ENCODE results near the gene SPAG17.
A peak's percentile ranks its signal among the peaks of the same experiment; 100 is the strongest.

SPAG17 gene

DNA sequence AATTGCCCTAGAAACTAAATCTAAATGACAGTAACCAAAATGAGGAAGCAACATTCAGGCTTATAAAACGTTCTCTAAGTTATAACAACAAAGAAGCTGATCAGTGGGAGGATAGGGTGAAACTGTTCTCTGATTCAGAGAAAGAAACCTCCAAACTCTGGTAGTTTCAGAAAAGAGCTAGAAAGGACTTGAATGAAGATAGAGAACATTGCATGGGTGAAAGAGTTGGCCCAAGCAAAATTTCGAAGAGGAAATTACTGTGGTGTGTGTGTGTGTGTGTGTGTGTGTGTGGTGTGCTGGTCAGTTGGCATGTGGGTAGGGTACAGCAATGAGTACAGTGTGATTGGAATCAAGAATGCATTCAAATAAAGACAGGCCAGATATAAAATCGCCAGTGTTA is 16.5 kb upstream of the SPAG17 start:
- no peak overlapping the region for H3K4me3 ChIP-seq (replicated peaks in 1 of 2; ENCODE audit: low read depth in 2 of 2, low read length in 2 of 2)
- no peak for DNase-seq (ENCODE audit: low read depth in 2 of 2)
- TF ChIP-seq, protein P1, sequence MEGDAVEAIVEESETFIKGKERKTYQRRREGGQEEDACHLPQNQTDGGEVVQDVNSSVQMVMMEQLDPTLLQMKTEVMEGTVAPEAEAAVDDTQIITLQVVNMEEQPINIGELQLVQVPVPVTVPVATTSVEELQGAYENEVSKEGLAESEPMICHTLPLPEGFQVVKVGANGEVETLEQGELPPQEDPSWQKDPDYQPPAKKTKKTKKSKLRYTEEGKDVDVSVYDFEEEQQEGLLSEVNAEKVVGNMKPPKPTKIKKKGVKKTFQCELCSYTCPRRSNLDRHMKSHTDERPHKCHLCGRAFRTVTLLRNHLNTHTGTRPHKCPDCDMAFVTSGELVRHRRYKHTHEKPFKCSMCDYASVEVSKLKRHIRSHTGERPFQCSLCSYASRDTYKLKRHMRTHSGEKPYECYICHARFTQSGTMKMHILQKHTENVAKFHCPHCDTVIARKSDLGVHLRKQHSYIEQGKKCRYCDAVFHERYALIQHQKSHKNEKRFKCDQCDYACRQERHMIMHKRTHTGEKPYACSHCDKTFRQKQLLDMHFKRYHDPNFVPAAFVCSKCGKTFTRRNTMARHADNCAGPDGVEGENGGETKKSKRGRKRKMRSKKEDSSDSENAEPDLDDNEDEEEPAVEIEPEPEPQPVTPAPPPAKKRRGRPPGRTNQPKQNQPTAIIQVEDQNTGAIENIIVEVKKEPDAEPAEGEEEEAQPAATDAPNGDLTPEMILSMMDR (IDR thresholded peaks at IDR 0.05; ENCODE audit: low read depth, low read length), result no peak

DNA sequence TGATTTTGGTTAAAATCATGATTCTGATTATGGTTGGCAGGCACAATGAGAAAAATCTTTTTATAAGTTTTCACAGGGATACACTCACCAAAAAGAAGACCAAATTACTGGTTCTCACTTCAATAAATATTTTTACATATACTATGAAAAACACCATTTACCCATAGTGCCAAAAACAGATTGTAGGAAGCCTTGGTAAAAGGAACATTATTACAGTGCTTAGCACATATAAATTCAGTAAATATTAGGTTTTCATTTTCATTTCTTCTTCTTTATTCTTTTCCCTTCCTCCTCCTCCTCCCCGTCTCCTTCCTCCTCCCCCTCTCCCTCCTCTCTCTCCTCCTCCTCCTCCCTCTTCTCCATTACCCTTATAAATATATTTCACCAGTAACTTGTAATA is 15.8 kb upstream of the SPAG17 start:
- TF ChIP-seq, protein P1 (IDR thresholded peaks at IDR 0.05; ENCODE audit: low read depth, low read length), result no peak
- H3K4me3 ChIP-seq (replicated peaks in 1 of 2; ENCODE audit: low read depth in 2 of 2, low read length in 2 of 2), result no peak overlapping the region
- DNase-seq (ENCODE audit: low read depth in 2 of 2), result no peak

DNA sequence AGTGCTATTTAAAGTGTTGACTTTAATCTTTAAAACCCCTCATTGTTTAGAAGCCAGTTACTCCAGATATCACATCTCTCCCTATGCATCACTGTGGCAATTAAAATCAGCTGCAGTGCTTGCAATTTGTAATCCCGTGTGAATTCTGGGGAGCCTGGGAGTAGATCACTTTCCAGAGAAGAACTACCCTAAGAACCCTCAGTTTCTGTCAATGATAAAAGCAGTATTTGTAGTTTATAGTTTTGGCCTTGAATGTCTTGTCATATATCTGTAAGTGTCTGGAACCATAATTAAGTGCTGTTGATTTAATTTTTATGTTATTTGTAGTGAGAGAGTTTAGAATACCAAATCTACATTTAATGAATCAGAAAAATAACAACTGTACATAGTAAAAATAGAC is 5.5 kb upstream of the SPAG17 start:
- H3K4me3 ChIP-seq (replicated peaks in 1 of 2; ENCODE audit: low read depth in 2 of 2, low read length in 2 of 2), result no peak overlapping the region
- TF ChIP-seq, protein P1 (IDR thresholded peaks at IDR 0.05; ENCODE audit: low read depth, low read length), result no peak
- DNase-seq (ENCODE audit: low read depth in 2 of 2), result no peak

DNA sequence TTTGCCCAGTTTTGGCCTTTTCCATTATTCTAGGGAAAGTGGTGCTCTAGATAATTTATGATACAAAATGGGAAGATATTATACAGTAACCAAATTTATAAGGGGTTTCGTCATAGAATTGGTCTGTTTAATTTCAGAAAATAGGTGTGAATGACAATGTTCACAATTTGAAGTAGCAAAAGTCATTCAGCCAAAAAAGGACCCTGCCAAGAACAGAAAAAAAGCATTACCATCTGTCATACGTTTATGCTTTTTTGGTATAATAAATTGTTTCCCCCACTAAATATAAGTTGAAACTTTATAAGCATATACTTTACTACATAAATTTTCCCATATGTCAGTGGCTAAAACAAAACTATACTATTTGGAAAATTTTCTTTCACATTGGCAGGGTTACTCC is 4.5 kb upstream of the SPAG17 start:
- no peak overlapping the region for H3K4me3 ChIP-seq (replicated peaks in 1 of 2; ENCODE audit: low read depth in 2 of 2, low read length in 2 of 2)
- TF ChIP-seq, protein P1 (IDR thresholded peaks at IDR 0.05; ENCODE audit: low read depth, low read length), result no peak
- DNase-seq (ENCODE audit: low read depth in 2 of 2), result no peak

DNA sequence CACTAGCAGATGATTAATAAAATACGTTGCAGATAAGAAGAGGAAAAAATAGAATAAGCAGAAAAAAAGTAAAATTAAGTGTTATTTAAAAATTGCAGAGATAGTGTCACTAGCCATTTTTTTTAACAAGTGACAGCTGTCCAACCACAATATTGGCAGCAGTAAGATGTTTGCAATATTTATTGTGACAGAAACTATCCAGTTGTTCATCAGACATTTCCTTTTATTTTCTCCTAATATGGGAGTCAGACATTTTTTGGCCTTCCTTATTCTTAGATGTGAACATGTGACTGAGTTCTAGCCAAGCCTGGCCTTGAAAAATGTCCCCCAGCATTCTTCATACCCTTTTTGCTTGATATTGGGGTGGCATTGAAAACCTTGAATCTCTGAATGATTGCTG is 3.4 kb upstream of the SPAG17 start:
- H3K4me3 ChIP-seq (replicated peaks in 1 of 2; ENCODE audit: low read depth in 2 of 2, low read length in 2 of 2), result no peak overlapping the region
- TF ChIP-seq, protein P1 (IDR thresholded peaks at IDR 0.05; ENCODE audit: low read depth, low read length), result no peak
- no peak for DNase-seq (ENCODE audit: low read depth in 2 of 2)

DNA sequence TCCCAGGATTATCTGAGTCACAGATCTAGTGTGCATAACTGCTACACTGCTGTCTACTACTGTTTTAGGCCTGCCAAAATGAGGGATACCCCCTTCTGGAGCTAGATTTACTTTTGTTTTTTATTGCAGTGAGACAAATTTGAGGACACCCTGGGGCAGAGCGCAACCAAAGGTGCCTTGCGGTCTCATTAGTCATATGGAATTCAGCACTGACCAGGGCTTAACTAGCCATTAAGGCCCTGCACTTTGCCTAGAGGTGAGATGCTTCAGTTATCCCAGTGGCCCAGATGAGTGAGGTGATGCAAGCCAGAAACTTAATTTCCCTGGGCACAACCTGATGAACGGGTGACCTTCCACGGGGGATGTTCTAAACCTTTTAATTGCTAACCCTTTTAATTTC is 998 bp upstream of the SPAG17 start:
- DNase-seq (ENCODE audit: low read depth in 2 of 2), result no peak
- TF ChIP-seq, protein P1 (IDR thresholded peaks at IDR 0.05; ENCODE audit: low read depth, low read length), result no peak
- no peak overlapping the region for H3K4me3 ChIP-seq (replicated peaks in 1 of 2; ENCODE audit: low read depth in 2 of 2, low read length in 2 of 2)

DNA sequence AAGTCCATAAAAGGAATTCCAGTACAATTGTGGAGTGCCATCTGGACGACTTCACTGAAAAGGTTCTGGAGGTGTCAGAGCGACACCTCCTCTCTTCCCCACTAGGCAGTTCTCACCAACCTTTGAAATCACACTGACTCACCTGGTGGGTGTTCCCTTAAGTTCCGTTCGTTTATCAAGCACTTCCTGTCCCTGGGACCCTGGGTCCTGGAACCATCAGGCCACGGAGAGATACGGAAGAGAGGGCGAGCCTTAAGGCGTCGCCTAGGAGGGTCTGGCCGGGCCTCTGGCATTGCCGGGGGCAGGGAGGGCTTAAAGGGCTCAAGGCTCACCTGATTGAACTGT is 317 bp downstream of the SPAG17 start:
- peak overlapping the region; percentile 38 to 46 for H3K4me3 ChIP-seq (replicated peaks in 1 of 2; ENCODE audit: low read depth in 2 of 2, low read length in 2 of 2)
- peak in 1 of 2 donors; percentile 3 for DNase-seq (ENCODE audit: low read depth in 2 of 2)
- TF ChIP-seq, protein P1 (IDR thresholded peaks at IDR 0.05; ENCODE audit: low read depth, low read length), result no peak

Measured in cardiac fibroblast (primary cell).